IPS DF 4.7 (cell line): ENCODE data around the gene OSBPL5.

Source experiments
- DNase-seq: peaks from one replicate; pipeline ENCODE4 v3.0.0-alpha.2; 2013; ENCODE audit warnings: low spot score; ENCODE audit errors: extremely low read depth

Gene OSBPL5

GRCh38 chr11:3165152-3165705 is at the start of gene OSBPL5:
Gene OSBPL5 (minus strand): TSS chr11:3165310. CDS start chr11:3129148, 36,162 bp downstream.
- no peak for DNase-seq

- DNase-seq, result no peak
Measured at GRCh38 chr11:3214420-3214699, 49.2 kb upstream of the OSBPL5 start.

GRCh38 chr11:3213659-3214419 is 48.7 kb upstream of the OSBPL5 start:
- no peak for DNase-seq

- no peak for DNase-seq
Measured at GRCh38 chr11:3208272-3208671, 43.2 kb upstream of the OSBPL5 start.

- no peak for DNase-seq
Measured at GRCh38 chr11:3207526-3208189, 42.5 kb upstream of the OSBPL5 start.

- DNase-seq, result no peak
Measured at GRCh38 chr11:3206922-3207204, 41.8 kb upstream of the OSBPL5 start.

GRCh38 chr11:3206156-3206921 is 41.2 kb upstream of the OSBPL5 start:
- no peak for DNase-seq

- DNase-seq, result no peak
Measured at GRCh38 chr11:3205261-3206155, 40.4 kb upstream of the OSBPL5 start.

GRCh38 chr11:3204141-3205015 is 39.3 kb upstream of the OSBPL5 start:
- DNase-seq, result no peak

- no peak for DNase-seq
Measured at GRCh38 chr11:3203221-3204043, 38.3 kb upstream of the OSBPL5 start.

GRCh38 chr11:3202759-3203158 is 37.6 kb upstream of the OSBPL5 start:
- no peak for DNase-seq

GRCh38 chr11:3202305-3202704 is 37.2 kb upstream of the OSBPL5 start:
- no peak for DNase-seq

- no peak for DNase-seq
Measured at GRCh38 chr11:3201677-3202181, 36.6 kb upstream of the OSBPL5 start.

GRCh38 chr11:3201112-3201581 is 36.0 kb upstream of the OSBPL5 start:
- no peak for DNase-seq

GRCh38 chr11:3200388-3201111 is 35.4 kb upstream of the OSBPL5 start:
- DNase-seq, result no peak

GRCh38 chr11:3199537-3200295 is 34.6 kb upstream of the OSBPL5 start:
- no peak for DNase-seq

- no peak for DNase-seq
Measured at GRCh38 chr11:3198815-3199214, 33.7 kb upstream of the OSBPL5 start.
